CMK (cell line): Measurements from ENCODE around the gene HS6ST3.

Experiments used
- DNase-seq: peaks from one replicate; pipeline ENCODE4 v3.0.0-alpha.2; 2010; ENCODE audit warnings: low read depth

The HS6ST3 gene

GRCh38 chr13:96652506-96652905 lies 562.6 kb downstream of the HS6ST3 start:
- no peak for DNase-seq

GRCh38 chr13:96661612-96662011 lies 571.7 kb downstream of the HS6ST3 start:
- no peak for DNase-seq

- no peak for DNase-seq
These were observed 572.1 kb downstream of the HS6ST3 start for GRCh38 chr13:96662036-96662435.

GRCh38 chr13:96667294-96668018 lies 577.5 kb downstream of the HS6ST3 start:
- no peak for DNase-seq

- DNase-seq, result no peak
These were observed 581.2 kb downstream of the HS6ST3 start for GRCh38 chr13:96671073-96671472.

GRCh38 chr13:96672016-96672415 lies 582.1 kb downstream of the HS6ST3 start:
- DNase-seq, result no peak

GRCh38 chr13:96673825-96674224 lies 583.9 kb downstream of the HS6ST3 start:
- no peak for DNase-seq

GRCh38 chr13:96677029-96677428 lies 587.1 kb downstream of the HS6ST3 start:
- DNase-seq, result no peak

- DNase-seq, result no peak
These were observed 588.9 kb downstream of the HS6ST3 start for GRCh38 chr13:96678801-96679200.

GRCh38 chr13:96680898-96681297 lies 591.0 kb downstream of the HS6ST3 start:
- no peak for DNase-seq

GRCh38 chr13:96681766-96682165 lies 591.9 kb downstream of the HS6ST3 start:
- DNase-seq, result no peak

- no peak for DNase-seq
These were observed 594.6 kb downstream of the HS6ST3 start for GRCh38 chr13:96684469-96684868.

GRCh38 chr13:96684907-96685306 lies 595.0 kb downstream of the HS6ST3 start:
- no peak for DNase-seq

- DNase-seq, result no peak
These were observed 596.4 kb downstream of the HS6ST3 start for GRCh38 chr13:96686286-96686685.

GRCh38 chr13:96687191-96687590 lies 597.3 kb downstream of the HS6ST3 start:
- no peak for DNase-seq

GRCh38 chr13:96690998-96691397 lies 601.1 kb downstream of the HS6ST3 start:
- DNase-seq, result no peak

GRCh38 chr13:96696389-96696900 lies 606.5 kb downstream of the HS6ST3 start:
- no peak for DNase-seq

GRCh38 chr13:96700657-96701056 lies 610.8 kb downstream of the HS6ST3 start:
- no peak for DNase-seq

- DNase-seq, result no peak
These were observed 617.2 kb downstream of the HS6ST3 start for GRCh38 chr13:96707146-96707545.

- DNase-seq, result no peak
These were observed 620.4 kb downstream of the HS6ST3 start for GRCh38 chr13:96710166-96710862.

- no peak for DNase-seq
These were observed 630.5 kb downstream of the HS6ST3 start for GRCh38 chr13:96720446-96720845.

GRCh38 chr13:96726651-96727050 lies 636.7 kb downstream of the HS6ST3 start:
- no peak for DNase-seq

- DNase-seq, result no peak
These were observed 638.6 kb downstream of the HS6ST3 start for GRCh38 chr13:96728463-96728862.

- DNase-seq, result no peak
These were observed 640.8 kb downstream of the HS6ST3 start for GRCh38 chr13:96730676-96731075.
